GM18861 (cell line): ENCODE measurements around the gene DNHD1.

Experiments
- ATAC-seq: cut with Tn5 transposase; IDR thresholded peaks from one replicate; pipeline ENCODE4 v1.9.1; 2021; ENCODE audit not compliant: unreplicated experiment

Gene DNHD1

GRCh38 chr11:6497069-6497839, at the start of gene DNHD1:
DNHD1 (plus strand) TSS chr11:6497280; CDS start chr11:6498216, 936 bp downstream.
- no peak for ATAC-seq

GRCh38 chr11:6448574-6448973, 48.5 kb upstream of the DNHD1 start:
- ATAC-seq = no peak

GRCh38 chr11:6452219-6452618, 44.9 kb upstream of the DNHD1 start:
- ATAC-seq = no peak

- ATAC-seq = no peak
Observed at GRCh38 chr11:6453152-6453551, 43.9 kb upstream of the DNHD1 start.

- no peak for ATAC-seq
Observed at GRCh38 chr11:6455070-6455469, 42.0 kb upstream of the DNHD1 start.

- ATAC-seq = no peak
Observed at GRCh38 chr11:6456361-6457073, 40.6 kb upstream of the DNHD1 start.

- ATAC-seq = no peak
Observed at GRCh38 chr11:6457581-6458320, 39.3 kb upstream of the DNHD1 start.

GRCh38 chr11:6458352-6459098, 38.6 kb upstream of the DNHD1 start:
- ATAC-seq = no peak

- no peak for ATAC-seq
Observed at GRCh38 chr11:6459099-6459450, 38.0 kb upstream of the DNHD1 start.

- ATAC-seq = no peak
Observed at GRCh38 chr11:6468712-6469495, 28.2 kb upstream of the DNHD1 start.

GRCh38 chr11:6469599-6469998, 27.5 kb upstream of the DNHD1 start:
- ATAC-seq = no peak

GRCh38 chr11:6472934-6473333, 24.1 kb upstream of the DNHD1 start:
- ATAC-seq = no peak

GRCh38 chr11:6473451-6474412, 23.3 kb upstream of the DNHD1 start, which contains the start of gene TRIM3:
TRIM3 (minus strand) TSS chr11:6473941; CDS start chr11:6465695, 8,246 bp downstream.
- peak; percentile 50 for ATAC-seq

GRCh38 chr11:6474413-6474792, 22.7 kb upstream of the DNHD1 start:
- no peak for ATAC-seq

GRCh38 chr11:6474806-6475500, 22.1 kb upstream of the DNHD1 start:
- ATAC-seq = no peak

- no peak for ATAC-seq
Observed at GRCh38 chr11:6475936-6476335, 21.1 kb upstream of the DNHD1 start.

- ATAC-seq = no peak
Observed at GRCh38 chr11:6476571-6476970, 20.5 kb upstream of the DNHD1 start.

GRCh38 chr11:6480299-6480914, 16.7 kb upstream of the DNHD1 start:
- ATAC-seq = no peak
